Measurements from ENCODE around the gene LRRTM4. TPM values are rescaled to one million over a fixed set of nuclear protein-coding genes. Genes with fewer than 3 reads are reported as not detected.

LRRTM4 gene
- total and polyA plus RNA-seq, 10 of the 15 experiments (the other 5 are each of a cell fraction or from before 2014, with no cell fraction given), result 0.01 to 1.0 TPM; not detected in 8

GRCh38 chr2:77484026-77484425, 38.1 kb downstream of the LRRTM4 start:
- Histone ChIP-seq H2AFZ (ENCODE audit: control insufficient read depth, low read depth, low read length) (no peak overlapping the region), H3K9ac (ENCODE audit: control insufficient read depth, insufficient read depth, low read length) (no peak overlapping the region), H3K9me3 (replicated peaks; ENCODE audit: control insufficient read depth, insufficient read depth, low read length) (no peaks in the 10 kb centered on the region), H3K4me3 (no peak overlapping the region), H3K4me2 (ENCODE audit: control insufficient read depth, insufficient read depth) (no peak overlapping the region), H3K27ac (ENCODE audit: control insufficient read depth, insufficient read depth) (no peak overlapping the region), H3K36me3 (ENCODE audit: control insufficient read depth in 2 of 2, insufficient read depth in 2 of 2, low read length in 1 of 2) (no peaks in the 10 kb centered on the region), H3K4me1 (ENCODE audit: control insufficient read depth, insufficient read depth, low read length) (no peaks in the 10 kb centered on the region), H4K20me1 (ENCODE audit: control insufficient read depth, insufficient read depth) (no peaks in the 10 kb centered on the region), H3K27me3 (replicated peaks in 1 of 2; ENCODE audit: control insufficient read depth in 2 of 2, insufficient read depth in 2 of 2, low read length in 1 of 2) (no peaks in the 10 kb centered on the region), H3K79me2 (ENCODE audit: control insufficient read depth, insufficient read depth, low read length) (no peaks in the 10 kb centered on the region)
- SMC1A ChIA-PET (ENCODE audit: uncharacterized antibody, unreplicated experiment), result interaction anchor here (1.4 kb wide), 1 partner anchor 16 kb away, joined by 3 read pairs; no protein-coding TSS in a partner anchor
- ATAC-seq (peak; percentile 54), DNase-seq (ENCODE audit: low read depth, low spot score) (no peak), FAIRE-seq (no peak)
- intact Hi-C loops (cut with micrococcal nuclease; ENCODE audit: unreplicated experiment) (no loop called here), in situ Hi-C loops (cut with MboI) (no loop called here)
- RAD21 ChIA-PET (ENCODE audit: unreplicated experiment), result no interaction called here
- TF ChIP-seq FOXM1 (IDR thresholded peaks at IDR 0.05; ENCODE audit: low read depth, low read length) (no peak), RUNX3 (IDR thresholded peaks at IDR 0.05; ENCODE audit: low read length) (no peak), PAX5 (IDR thresholded peaks at IDR 0.05; ENCODE audit: borderline replicate concordance, low read depth, low read length) (no peak), ASH2L (IDR thresholded peaks at IDR 0.05; ENCODE audit: borderline replicate concordance, low read depth) (no peak), IRF4 (IDR thresholded peaks at IDR 0.05; ENCODE audit: low read depth, low read length) (no peak), ZNF24 (IDR thresholded peaks at IDR 0.05) (no peak), IKZF2 (IDR thresholded peaks at IDR 0.05) (no peak), CBFB (IDR thresholded peaks at IDR 0.05; ENCODE audit: low read depth) (no peak), MEF2A (IDR thresholded peaks at IDR 0.05; ENCODE audit: insufficient read depth, low read depth, low read length) (no peak), RAD51 (IDR thresholded peaks at IDR 0.05) (no peak), SMC3 (IDR thresholded peaks at IDR 0.05; ENCODE audit: borderline replicate concordance, low read length) (no peak), TCF12 (IDR thresholded peaks at IDR 0.05; ENCODE audit: low read depth, low read length) (no peak), CTCF (IDR thresholded peaks at IDR 0.05 in 2 of 3, conservative IDR thresholded peaks at IDR 0.05 in 1 of 3; ENCODE audit: control insufficient read depth in 2 of 3, extremely low read depth in 1 of 3, insufficient read depth in 1 of 3, low read depth in 3 of 3, low read length in 3 of 3) (no peak), SMAD1 (IDR thresholded peaks at IDR 0.05; ENCODE audit: low read depth, partially characterized antibody) (no peak), DPF2 (IDR thresholded peaks at IDR 0.05) (no peak), TCF3 (IDR thresholded peaks at IDR 0.05; ENCODE audit: borderline replicate concordance, insufficient read depth, low read depth, low read length) (no peak), CBX5 (IDR thresholded peaks at IDR 0.05; ENCODE audit: low read depth) (no peak), NKRF (conservative IDR thresholded peaks at IDR 0.05) (no peak), ZZZ3 (IDR thresholded peaks at IDR 0.05; ENCODE audit: control insufficient read depth, insufficient read length, low read depth) (no peak)
- TF ChIP-seq, protein P1, sequence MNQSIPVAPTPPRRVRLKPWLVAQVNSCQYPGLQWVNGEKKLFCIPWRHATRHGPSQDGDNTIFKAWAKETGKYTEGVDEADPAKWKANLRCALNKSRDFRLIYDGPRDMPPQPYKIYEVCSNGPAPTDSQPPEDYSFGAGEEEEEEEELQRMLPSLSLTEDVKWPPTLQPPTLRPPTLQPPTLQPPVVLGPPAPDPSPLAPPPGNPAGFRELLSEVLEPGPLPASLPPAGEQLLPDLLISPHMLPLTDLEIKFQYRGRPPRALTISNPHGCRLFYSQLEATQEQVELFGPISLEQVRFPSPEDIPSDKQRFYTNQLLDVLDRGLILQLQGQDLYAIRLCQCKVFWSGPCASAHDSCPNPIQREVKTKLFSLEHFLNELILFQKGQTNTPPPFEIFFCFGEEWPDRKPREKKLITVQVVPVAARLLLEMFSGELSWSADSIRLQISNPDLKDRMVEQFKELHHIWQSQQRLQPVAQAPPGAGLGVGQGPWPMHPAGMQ (IDR thresholded peaks at IDR 0.05; ENCODE audit: borderline replicate concordance), result no peak
- CTCF ChIA-PET, result no interaction called here
- no TSS peak for BruUV-seq (replicated peaks)
- POLR2A ChIA-PET, result no interaction called here

Data from GM12878 (cell line).